Neural cell (in vitro differentiated cells): ENCODE data around the gene GGT6. TPM values are rescaled to one million over a fixed set of nuclear protein-coding genes. Genes with fewer than 3 reads are reported as not detected.

Source experiments
- H2AFZ ChIP-seq: fragments of 200-600, 300-800 bp; sonication (generic), shearing (Covaris generic); 2 replicates; pipeline ENCODE4 v1.6.0; 2014; ENCODE audit warnings: low read depth, mild to moderate bottlenecking, antibody characterized with exemption, low read length, moderate library complexity
- H3F3A ChIP-seq: fragments of 200-600 bp; shearing (Covaris generic); 2 replicates; pipeline ENCODE4 v1.6.1; 2016; ENCODE audit warnings: mild to moderate bottlenecking, moderate library complexity, mixed read lengths, antibody characterized with exemption, low read length; ENCODE audit not compliant: insufficient read depth, poor library complexity, severe bottlenecking
- H3K27ac ChIP-seq: fragments of 200-600, 300-800 bp; sonication (generic), shearing (Covaris generic); 2 replicates; pipeline ENCODE4 v1.5.1; 2014; ENCODE audit warnings: mild to moderate bottlenecking, low read length, moderate library complexity
- H3K27me3 ChIP-seq: fragments of 300-800, 200-600 bp; sonication (generic), shearing (Covaris generic); 2 replicates; pipeline ENCODE4 v1.6.0; 2014; ENCODE audit warnings: mild to moderate bottlenecking, low read depth, low read length, moderate library complexity; ENCODE audit not compliant: insufficient read depth
- H3K36me3 ChIP-seq: fragments of 300-800, 200-600 bp; sonication (generic), shearing (Covaris generic); 2 replicates; pipeline ENCODE4 v1.5.1; 2014; ENCODE audit warnings: mild to moderate bottlenecking, antibody characterized with exemption, low read length, moderate library complexity; ENCODE audit not compliant: insufficient read depth
- H3K4me2 ChIP-seq: fragments of 300-800, 200-600 bp; sonication (generic), shearing (Covaris generic); 2 replicates; pipeline ENCODE4 v1.6.0; 2014; ENCODE audit warnings: mild to moderate bottlenecking, low read length
- H3K4me3 ChIP-seq: fragments of 300-800, 200-600 bp; sonication (generic), shearing (Covaris generic); 2 replicates; pipeline ENCODE4 v1.5.1; 2014; ENCODE audit warnings: mild to moderate bottlenecking, low read length, moderate library complexity
- H3K79me2 ChIP-seq: fragments of 200-600 bp; shearing (Covaris generic); replicated peaks from 2 replicates; pipeline ENCODE4 v1.6.0; 2014; ENCODE audit warnings: mild to moderate bottlenecking, low read length, moderate library complexity; ENCODE audit not compliant: insufficient read depth
- H3K9ac ChIP-seq: fragments of 300-800, 200-600 bp; sonication (generic), shearing (Covaris generic); 2 replicates; pipeline ENCODE4 v1.6.1; 2016; ENCODE audit warnings: mild to moderate bottlenecking, low read length, mixed read lengths
- H3K9me2 ChIP-seq: fragments of 200-600 bp; shearing (Covaris generic); 2 replicates; pipeline ENCODE4 v1.6.1; 2016; ENCODE audit warnings: mild to moderate bottlenecking, low read length, mixed read lengths; ENCODE audit not compliant: insufficient read depth
- H3K9me3 ChIP-seq: fragments of 200-600, 300-800 bp; sonication (generic), shearing (Covaris generic); 2 replicates; pipeline ENCODE4 v1.6.1; 2016; ENCODE audit warnings: mild to moderate bottlenecking, mixed run types, low read length, moderate library complexity, mixed read lengths
- H4K20me1 ChIP-seq: fragments of 200-600 bp; shearing (Covaris generic); 2 replicates; pipeline ENCODE4 v1.6.1; 2016; ENCODE audit warnings: mild to moderate bottlenecking, mixed run types; ENCODE audit not compliant: insufficient read depth
- CTCF ChIP-seq: fragments of 450-650 bp; IDR thresholded peaks from 2 replicates; pipeline ENCODE4 v1.5.1; 2014; ENCODE audit warnings: antibody characterized with exemption, mild to moderate bottlenecking, moderate library complexity; ENCODE audit not compliant: poor library complexity, severe bottlenecking
- EP300 ChIP-seq: fragments of 450-650 bp; conservative IDR thresholded peaks from 2 replicates; pipeline ENCODE4 v1.6.1; 2014; ENCODE audit warnings: antibody characterized with exemption, mild to moderate bottlenecking, moderate library complexity; ENCODE audit not compliant: poor library complexity, severe bottlenecking
- EZH2 ChIP-seq: fragments of 200-600, 300-800 bp; shearing (Covaris generic), sonication (generic); IDR thresholded peaks from 2 replicates; pipeline ENCODE4 v1.6.1; 2014; ENCODE audit warnings: antibody characterized with exemption, low read length, borderline replicate concordance, mild to moderate bottlenecking; ENCODE audit not compliant: insufficient read depth, poor library complexity, severe bottlenecking
- MXI1 ChIP-seq: fragments of 450-650 bp; conservative IDR thresholded peaks from 2 replicates; pipeline ENCODE4 v1.6.1; 2014; ENCODE audit warnings: antibody characterized with exemption, mild to moderate bottlenecking; ENCODE audit not compliant: poor library complexity, severe bottlenecking
- POLR2AphosphoS5 ChIP-seq: IDR thresholded peaks from 2 replicates; pipeline ENCODE4 v1.6.1; 2012
- RAD21 ChIP-seq: fragments of 450-650 bp; conservative IDR thresholded peaks from 2 replicates; pipeline ENCODE4 v1.6.1; 2014; ENCODE audit warnings: antibody characterized with exemption, mild to moderate bottlenecking, moderate library complexity
- REST ChIP-seq: IDR thresholded peaks from 2 replicates; pipeline ENCODE4 v1.6.1; 2012; ENCODE audit warnings: borderline replicate concordance
- SMC3 ChIP-seq: fragments of 450-650 bp; conservative IDR thresholded peaks from 2 replicates; pipeline ENCODE4 v1.6.1; 2014; ENCODE audit warnings: antibody characterized with exemption, mild to moderate bottlenecking, moderate library complexity; ENCODE audit not compliant: poor library complexity
- TAF1 ChIP-seq: IDR thresholded peaks from 2 replicates; pipeline ENCODE4 v1.6.1; 2012; ENCODE audit warnings: low read depth
- polyA plus RNA-seq: library from polyadenylated mRNA; depleted of rRNA; stranded (reverse); fragments of >200 nt; gene quantifications from 2 replicates; pipeline ENCODE4 v1.2.3, GENCODE V29; 2014

Gene GGT6
- polyA plus RNA-seq, 1 donor from 2014 or later: not detected

GRCh38 chr17:4523946-4524345 is 36.4 kb downstream of the GGT6 start:
- no peak overlapping the region for H3K27ac ChIP-seq
- no peak overlapping the region for H3K4me3 ChIP-seq

DNA sequence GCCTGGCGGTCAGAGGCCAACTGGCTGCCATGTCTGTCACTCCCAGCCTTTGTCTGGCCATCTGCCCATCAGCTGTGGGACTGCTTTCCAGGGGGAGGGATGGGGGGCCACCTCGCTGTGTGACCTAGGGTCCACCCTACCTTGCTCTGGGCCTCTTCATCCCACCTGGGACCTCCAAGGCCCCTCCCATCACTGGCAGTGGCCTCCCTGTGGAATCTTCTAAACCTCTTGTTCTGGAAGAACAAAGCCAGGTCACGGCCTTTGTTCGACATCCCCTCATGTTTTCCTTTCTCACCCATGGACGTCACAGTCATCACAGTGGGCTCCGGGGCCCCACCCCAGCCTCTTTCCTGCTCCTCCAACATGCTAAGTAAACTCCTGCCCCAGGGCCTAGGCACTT is 37.7 kb downstream of the GGT6 start:
- H3K79me2 ChIP-seq: no peaks in the 10 kb centered on the region
- H3K27me3 ChIP-seq: no peaks in the 10 kb centered on the region
- no peak overlapping the region for H3K4me3 ChIP-seq
- H3K36me3 ChIP-seq: no peaks in the 10 kb centered on the region
- H4K20me1 ChIP-seq: no peaks in the 10 kb centered on the region
- H3K4me2 ChIP-seq: no peak overlapping the region
- H3K9me3 ChIP-seq: no peaks in the 10 kb centered on the region
- H2AFZ ChIP-seq: no peak overlapping the region
- H3K27ac ChIP-seq: no peak overlapping the region
- no peaks in the 10 kb centered on the region for H3K9me2 ChIP-seq
- no peaks in the 10 kb centered on the region for H3F3A ChIP-seq
- no peak overlapping the region for H3K9ac ChIP-seq
- TF ChIP-seq RAD21 (no peak), EP300 (no peak), CTCF (no peak), SMC3 (no peak), EZH2 (no peak), POLR2AphosphoS5 (no peak)

More at GRCh38 chr17:4523946-4524345, 36.4 kb downstream of the GGT6 start:
- Histone ChIP-seq H3K9me3 (no peaks in the 10 kb centered on the region), H4K20me1 (no peaks in the 10 kb centered on the region), H3K4me2 (no peak overlapping the region), H3K9ac (no peak overlapping the region), H3K9me2 (no peaks in the 10 kb centered on the region), H3K27me3 (no peaks in the 10 kb centered on the region), H2AFZ (no peak overlapping the region), H3F3A (no peaks in the 10 kb centered on the region), H3K79me2 (no peaks in the 10 kb centered on the region), H3K36me3 (no peaks in the 10 kb centered on the region)
- no peak for TF ChIP-seq EZH2
- no peak for TF ChIP-seq EP300
- TF ChIP-seq REST: no peak
- TF ChIP-seq POLR2AphosphoS5: no peak
- TF ChIP-seq MXI1: no peak
- no peak for TF ChIP-seq RAD21
- no peak for TF ChIP-seq SMC3
- TF ChIP-seq TAF1: no peak
- no peak for TF ChIP-seq CTCF
